Esophagus muscularis mucosa (tissue), 3 donors: Measurements from ENCODE around the gene TAF1B.

Experiments
- CTCF ChIP-seq, 3 experiments: fragments of 200-600 bp in 2 of 3; fragments of 450-650 bp in 1 of 3; sonication (generic) in 2 of 3; IDR thresholded peaks; one replicate each; pipeline ENCODE4 v1.5.1; 2017 to 2019; ENCODE audit warnings: antibody characterized with exemption in 3 of 3, mild to moderate bottlenecking in 2 of 3, moderate library complexity in 1 of 3
- POLR2A ChIP-seq: fragments of 450-650 bp; IDR thresholded peaks from one replicate; pipeline ENCODE4 v1.6.1; 2017; ENCODE audit warnings: antibody characterized with exemption, moderate library complexity, mild to moderate bottlenecking, low read depth

- no peak for TF ChIP-seq CTCF (IDR thresholded peaks at IDR 0.05)
- TF ChIP-seq POLR2A = no peak
Measured at GRCh38 chr2:9824441-9824840, 18.8 kb upstream of the TAF1B start.
